ENCODE data around the gene SRCAP.

The SRCAP gene

GRCh38 chr16:30724641-30725417, 25.9 kb downstream of the SRCAP start:
- TF ChIP-seq CTCF (conservative IDR thresholded peaks at IDR 0.05; ENCODE audit: low read length): no peak
- no peak overlapping the region for H3K4me3 ChIP-seq (ENCODE audit: low read length)
- DNase-seq (ENCODE audit: low read depth): peak; percentile 50

- no peak overlapping the region for H3K4me3 ChIP-seq (ENCODE audit: low read length)
- DNase-seq (ENCODE audit: low read depth): no peak
- no peak for TF ChIP-seq CTCF (conservative IDR thresholded peaks at IDR 0.05; ENCODE audit: low read length)
These were observed 26.4 kb downstream of the SRCAP start for GRCh38 chr16:30725418-30725792.

GRCh38 chr16:30728321-30728720, 29.4 kb downstream of the SRCAP start:
- DNase-seq (ENCODE audit: low read depth): no peak
- no peak for TF ChIP-seq CTCF (conservative IDR thresholded peaks at IDR 0.05; ENCODE audit: low read length)
- no peak overlapping the region for H3K4me3 ChIP-seq (ENCODE audit: low read length)

- DNase-seq (ENCODE audit: low read depth): no peak
- no peak overlapping the region for H3K4me3 ChIP-seq (ENCODE audit: low read length)
- TF ChIP-seq CTCF (conservative IDR thresholded peaks at IDR 0.05; ENCODE audit: low read length): no peak
These were observed 30.1 kb downstream of the SRCAP start for GRCh38 chr16:30728899-30729672.

- no peak for DNase-seq (ENCODE audit: low read depth)
- no peak for TF ChIP-seq CTCF (conservative IDR thresholded peaks at IDR 0.05; ENCODE audit: low read length)
- H3K4me3 ChIP-seq (ENCODE audit: low read length): no peak overlapping the region
These were observed 32.4 kb downstream of the SRCAP start for GRCh38 chr16:30731411-30731810.

- DNase-seq (ENCODE audit: low read depth): no peak
- H3K4me3 ChIP-seq (ENCODE audit: low read length): no peak overlapping the region
- no peak for TF ChIP-seq CTCF (conservative IDR thresholded peaks at IDR 0.05; ENCODE audit: low read length)
These were observed 38.2 kb downstream of the SRCAP start for GRCh38 chr16:30736995-30737793.

All from AG10803 (cell line).